HT-29 (cell line): ENCODE measurements around the gene QRFPR. TPM values are rescaled to one million over a fixed set of nuclear protein-coding genes. Genes with fewer than 3 reads are reported as not detected.
A peak's percentile ranks its signal among the peaks of the same experiment; 100 is the strongest.
"Not testable (repeated sequence)": the region's sequence is repeated elsewhere in the genome, so short reads cannot be mapped to it uniquely, and the experiment has no call there.

Experiments
- DNase-seq: peaks from one replicate; pipeline ENCODE4 v3.0.0-alpha.2; 2015; ENCODE audit warnings: low spot score
- total RNA-seq: library from RNA; depleted of rRNA; stranded (reverse); fragments of >200 nt; shearing (Covaris generic); gene quantifications from 2 replicates; pipeline ENCODE4 v1.2.3, GENCODE V29; 2014

The QRFPR gene
- total RNA-seq, 1 experiment from 2014 or later = not detected

- DNase-seq = no peak
These were observed 41.0 kb downstream of the QRFPR start for GRCh38 chr4:121339824-121340223.

GRCh38 chr4:121339307-121339706 is 41.5 kb downstream of the QRFPR start:
- no peak for DNase-seq

GRCh38 chr4:121338518-121338917 is 42.3 kb downstream of the QRFPR start:
- no peak for DNase-seq

GRCh38 chr4:121336706-121337105 is 44.1 kb downstream of the QRFPR start:
- DNase-seq = no peak

- no peak for DNase-seq
These were observed 50.6 kb downstream of the QRFPR start for GRCh38 chr4:121330180-121330665.

- no peak for DNase-seq
These were observed 54.2 kb downstream of the QRFPR start for GRCh38 chr4:121326597-121326996.

- no peak for DNase-seq
These were observed 56.5 kb downstream of the QRFPR start for GRCh38 chr4:121324331-121324730.

GRCh38 chr4:121321466-121321865 is 59.4 kb downstream of the QRFPR start:
- DNase-seq = no peak

- DNase-seq = no peak
These were observed 64.7 kb downstream of the QRFPR start for GRCh38 chr4:121316091-121316490.

- not testable (repeated sequence) for DNase-seq
These were observed 67.4 kb downstream of the QRFPR start for GRCh38 chr4:121313430-121313829.

- no peak for DNase-seq
These were observed 72.0 kb downstream of the QRFPR start for GRCh38 chr4:121308828-121309227.

- DNase-seq = no peak
These were observed 72.5 kb downstream of the QRFPR start for GRCh38 chr4:121308328-121308663.

GRCh38 chr4:121307445-121308327 is 73.1 kb downstream of the QRFPR start:
- peak; percentile 54 for DNase-seq

GRCh38 chr4:121306931-121307330 is 73.9 kb downstream of the QRFPR start:
- no peak for DNase-seq

- no peak for DNase-seq
These were observed 75.9 kb downstream of the QRFPR start for GRCh38 chr4:121304893-121305292.

GRCh38 chr4:121299367-121299766 is 81.5 kb downstream of the QRFPR start:
- no peak for DNase-seq

- DNase-seq = no peak
These were observed 97.5 kb downstream of the QRFPR start for GRCh38 chr4:121283319-121283718.

GRCh38 chr4:121280425-121280824 is 100.4 kb downstream of the QRFPR start:
- no peak for DNase-seq

GRCh38 chr4:121278811-121279368 is 101.9 kb downstream of the QRFPR start:
- no peak for DNase-seq
